Large intestine (tissue), 3 donors: ENCODE measurements around the gene MCM8. TPM values are rescaled to one million over a fixed set of nuclear protein-coding genes. Genes with fewer than 3 reads are reported as not detected.

ENCODE experiments used
- DNase-seq, 2 donors: peaks; one replicate each; pipeline versions ENCODE4 v3.0.0 to v3.0.0-alpha.2; 2013
- H3K27ac ChIP-seq: one replicate; pipeline ENCODE4 v1.5.1; 2013; ENCODE audit warnings: low read length
- H3K27me3 ChIP-seq: 2 replicates; pipeline ENCODE4 v1.6.1; 2013; ENCODE audit warnings: low read length; ENCODE audit not compliant: control insufficient read depth, insufficient read depth
- H3K36me3 ChIP-seq: 2 replicates; pipeline ENCODE4 v1.6.1; 2013; ENCODE audit warnings: low read length; ENCODE audit not compliant: control insufficient read depth, insufficient read depth
- H3K4me1 ChIP-seq: one replicate; pipeline ENCODE4 v1.6.1; 2013; ENCODE audit warnings: low read length; ENCODE audit not compliant: control insufficient read depth, insufficient read depth
- H3K4me3 ChIP-seq: one replicate; pipeline ENCODE4 v1.5.1; 2013; ENCODE audit warnings: low read length
- H3K9me3 ChIP-seq: one replicate; pipeline ENCODE4 v1.6.1; 2013; ENCODE audit warnings: mild to moderate bottlenecking, low read depth, low read length, moderate library complexity; ENCODE audit not compliant: control insufficient read depth
- WGBS: methylation state at CpG from one replicate; pipeline ENCODE4 v1.1.5; 2013; ENCODE audit warnings: low lambda C conversion rate; ENCODE audit not compliant: insufficient coverage; 5-methylcytosine and 5-hydroxymethylcytosine counted together
- polyA plus RNA-seq: library from polyadenylated mRNA; unstranded; fragments of 120-200 nt; gene quantifications from one replicate; pipeline ENCODE4 v1.2.1, GENCODE V29; 2013

MCM8 gene
- polyA plus RNA-seq, 1 donor, result 13.1 TPM

GRCh38 chr20:6039766-6040165, 89.3 kb downstream of the MCM8 start:
- 100% methylated on average over 1 of the region's 5 CpGs for WGBS
- H3K4me3 ChIP-seq, result no peak overlapping the region
- no peaks in the 10 kb centered on the region for H3K27me3 ChIP-seq
- peaks cover 50% of the 10 kb centered on the region for H3K36me3 ChIP-seq
- no peak overlapping the region for H3K27ac ChIP-seq
- H3K9me3 ChIP-seq, result peaks cover 6% of the 10 kb centered on the region
- DNase-seq, result no peak
- peaks cover 5% of the 10 kb centered on the region for H3K4me1 ChIP-seq

- DNase-seq, result no peak
- Histone ChIP-seq H3K27ac (no peak overlapping the region), H3K36me3 (peaks cover 46% of the 10 kb centered on the region), H3K27me3 (no peaks in the 10 kb centered on the region), H3K4me1 (peaks cover 5% of the 10 kb centered on the region), H3K9me3 (peaks cover 6% of the 10 kb centered on the region), H3K4me3 (no peak overlapping the region)
- WGBS, result 100% methylated on average over 3 of the region's 8 CpGs
Observed at GRCh38 chr20:6040540-6040939, 90.1 kb downstream of the MCM8 start.

GRCh38 chr20:6040958-6041807, 90.7 kb downstream of the MCM8 start:
- H3K27me3 ChIP-seq, result no peaks in the 10 kb centered on the region
- no CpG with 5 or more reads among the region's 67 CpGs for WGBS
- peaks cover 6% of the 10 kb centered on the region for H3K9me3 ChIP-seq
- H3K27ac ChIP-seq, result no peak overlapping the region
- DNase-seq, result no peak
- no peak overlapping the region for H3K4me3 ChIP-seq
- peaks cover 5% of the 10 kb centered on the region for H3K4me1 ChIP-seq
- H3K36me3 ChIP-seq, result peaks cover 41% of the 10 kb centered on the region

GRCh38 chr20:6041808-6042265, 91.4 kb downstream of the MCM8 start:
- DNase-seq, result no peak
- no CpG with 5 or more reads among the region's 26 CpGs for WGBS
- Histone ChIP-seq H3K9me3 (peaks cover 6% of the 10 kb centered on the region), H3K27ac (no peak overlapping the region), H3K4me3 (no peak overlapping the region), H3K36me3 (peaks cover 36% of the 10 kb centered on the region), H3K4me1 (peaks cover 5% of the 10 kb centered on the region), H3K27me3 (no peaks in the 10 kb centered on the region)

- Histone ChIP-seq H3K36me3 (peaks cover 22% of the 10 kb centered on the region), H3K9me3 (peaks cover 6% of the 10 kb centered on the region), H3K27ac (peak overlapping the region; percentile 13), H3K4me1 (peaks cover 5% of the 10 kb centered on the region), H3K4me3 (no peak overlapping the region), H3K27me3 (no peaks in the 10 kb centered on the region)
- peak; percentile 66 to 80 for DNase-seq
- WGBS, result no CpG with 5 or more reads among the region's 2 CpGs
Observed at GRCh38 chr20:6044115-6044514, 93.7 kb downstream of the MCM8 start.

GRCh38 chr20:6045566-6045965, 95.1 kb downstream of the MCM8 start:
- H3K27ac ChIP-seq, result no peak overlapping the region
- H3K4me3 ChIP-seq, result no peak overlapping the region
- H3K4me1 ChIP-seq, result peaks cover 5% of the 10 kb centered on the region
- peaks cover 3% of the 10 kb centered on the region for H3K27me3 ChIP-seq
- peaks cover 6% of the 10 kb centered on the region for H3K9me3 ChIP-seq
- peaks cover 18% of the 10 kb centered on the region for H3K36me3 ChIP-seq
- no peak for DNase-seq

GRCh38 chr20:6046432-6046831, 96.0 kb downstream of the MCM8 start:
- no peak for DNase-seq
- H3K4me3 ChIP-seq, result no peak overlapping the region
- peaks cover 11% of the 10 kb centered on the region for H3K27me3 ChIP-seq
- H3K9me3 ChIP-seq, result peaks cover 5% of the 10 kb centered on the region
- peaks cover 9% of the 10 kb centered on the region for H3K36me3 ChIP-seq
- peaks cover 5% of the 10 kb centered on the region for H3K4me1 ChIP-seq
- no peak overlapping the region for H3K27ac ChIP-seq
- WGBS, result no CpG with 5 or more reads among the region's 1 CpG

- DNase-seq, result no peak
- no CpG with 5 or more reads among the region's 3 CpGs for WGBS
- Histone ChIP-seq H3K4me1 (peaks cover 10% of the 10 kb centered on the region), H3K36me3 (no peaks in the 10 kb centered on the region), H3K9me3 (no peaks in the 10 kb centered on the region), H3K27me3 (peaks cover 30% of the 10 kb centered on the region), H3K4me3 (no peak overlapping the region), H3K27ac (no peak overlapping the region)
Observed at GRCh38 chr20:6048391-6048790, 97.9 kb downstream of the MCM8 start.

Other genes starting within 250 kb of the MCM8 start
- 14.6 TPM for gene SHLD1, start 200.3 kb upstream of the MCM8 start, polyA plus RNA-seq
- gene CHGB, start 39.1 kb upstream of the MCM8 start, polyA plus RNA-seq, result 41.5 TPM
- gene TRMT6, start 119 bp upstream of the MCM8 start, polyA plus RNA-seq, result 10.6 TPM
- 89.3 TPM for gene CRLS1, start 55.5 kb downstream of the MCM8 start, polyA plus RNA-seq
- gene LRRN4, start 103.4 kb downstream of the MCM8 start, polyA plus RNA-seq, result 6.3 TPM
- 21.4 TPM for gene FERMT1, start 172.4 kb downstream of the MCM8 start, polyA plus RNA-seq